HG03342 (cell line): ENCODE results near the gene PLCB1.

Experiments used
- ATAC-seq: cut with Tn5 transposase; IDR thresholded peaks from one replicate; pipeline ENCODE4 v1.9.1; 2021; ENCODE audit warnings: mild to moderate bottlenecking, moderate library complexity; ENCODE audit not compliant: unreplicated experiment

Gene PLCB1

DNA sequence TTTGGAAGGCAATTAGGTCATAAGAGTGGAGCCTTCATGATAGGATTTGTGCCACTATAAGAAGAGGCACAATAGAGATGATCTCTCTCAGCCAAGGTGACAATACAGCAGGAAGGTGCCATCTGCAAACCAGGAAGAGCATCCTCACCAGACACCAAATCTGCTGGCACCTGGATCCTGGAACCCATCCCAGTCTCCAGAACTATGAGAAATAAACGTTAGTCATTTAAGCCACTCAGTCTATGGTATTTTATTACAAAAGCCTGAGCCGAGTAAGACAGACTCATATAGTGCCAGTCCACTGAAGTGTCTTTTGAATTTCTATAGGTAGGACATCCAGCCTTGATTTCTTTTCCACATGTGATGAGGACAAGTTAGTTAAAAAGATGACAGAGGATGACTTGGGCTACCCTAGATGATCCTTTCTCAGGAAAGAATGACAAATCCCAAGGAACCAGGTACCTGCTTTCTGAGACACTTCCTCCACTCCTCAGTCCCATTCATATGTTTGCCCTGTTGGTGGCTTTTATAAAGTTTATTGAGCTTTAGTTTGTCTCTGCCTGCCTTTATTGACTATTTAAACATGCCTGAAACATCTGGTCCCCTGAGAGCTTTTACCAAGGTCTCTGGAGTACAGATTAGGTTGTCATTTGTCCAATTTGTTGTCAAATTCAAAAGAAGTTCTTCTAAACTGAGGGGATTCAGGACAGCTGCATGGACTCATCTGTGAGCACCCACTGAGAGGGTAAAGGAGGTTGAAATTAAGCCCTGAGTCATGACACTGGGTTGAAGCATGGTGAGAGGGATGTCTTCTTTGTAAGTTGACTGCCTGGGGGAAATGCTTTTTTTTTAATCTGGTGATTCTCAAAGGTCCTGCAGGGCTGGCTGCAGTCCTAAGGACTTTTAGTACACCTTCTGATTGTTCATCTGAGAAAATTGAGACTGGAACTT lies 771.9 kb downstream of the PLCB1 start:
- no peak for ATAC-seq

DNA sequence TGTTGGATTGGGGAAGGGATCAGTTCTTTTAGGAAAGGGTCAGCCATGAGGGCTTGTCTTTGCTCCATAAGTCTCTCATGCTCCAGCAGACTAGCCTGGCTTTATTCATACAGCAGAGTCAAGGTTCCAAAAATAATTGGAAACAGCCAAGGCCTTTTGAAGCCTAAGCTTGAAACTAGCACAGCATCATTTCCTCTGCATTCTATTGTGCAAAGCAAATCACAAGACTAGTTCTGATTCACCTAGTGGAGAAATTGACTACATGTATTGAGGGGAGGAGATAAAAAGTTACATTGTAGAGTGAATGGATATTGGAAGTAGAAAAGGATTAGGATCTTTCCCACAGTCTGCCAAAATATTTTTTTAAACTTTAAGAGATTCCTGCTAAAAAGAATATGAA lies 777.5 kb downstream of the PLCB1 start:
- no peak for ATAC-seq

DNA sequence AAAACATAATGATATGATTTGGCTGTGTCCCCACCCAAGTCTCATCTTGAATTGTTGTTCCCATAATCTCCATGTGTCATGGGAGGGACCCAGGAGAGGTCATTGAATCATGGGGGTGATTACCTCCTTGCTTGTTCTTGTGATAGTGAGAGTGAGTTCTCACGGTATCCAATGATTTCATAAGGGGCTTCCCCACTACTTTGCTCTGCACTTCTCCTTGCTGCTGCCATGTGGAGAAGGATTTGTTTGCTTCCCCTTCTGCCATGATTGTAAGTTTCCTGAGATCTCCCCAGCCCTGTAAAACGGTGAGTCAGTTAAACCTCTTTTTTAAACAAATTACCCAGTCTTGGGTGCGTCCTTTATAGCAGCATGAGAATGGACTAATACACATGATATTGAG lies 780.0 kb downstream of the PLCB1 start:
- ATAC-seq: no peak

DNA sequence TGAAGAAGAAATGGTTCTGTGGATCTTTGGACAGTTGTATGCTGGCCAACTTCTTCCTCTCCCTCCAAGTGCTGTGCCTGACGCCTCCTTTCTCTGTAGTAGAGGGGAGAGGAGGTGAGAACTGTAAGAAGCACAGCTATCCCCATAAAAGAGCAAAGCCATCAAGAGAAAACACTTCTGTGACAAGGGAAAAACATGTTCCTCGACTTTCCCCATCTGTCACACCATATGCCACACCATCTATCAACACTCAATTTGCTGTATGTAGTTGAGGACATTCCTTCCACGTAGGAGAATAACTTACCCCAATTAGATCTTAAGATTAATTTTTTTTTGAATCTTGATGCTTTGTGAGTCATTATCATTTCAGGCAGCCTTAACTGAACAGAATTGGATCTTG lies 780.7 kb downstream of the PLCB1 start:
- no peak for ATAC-seq

DNA sequence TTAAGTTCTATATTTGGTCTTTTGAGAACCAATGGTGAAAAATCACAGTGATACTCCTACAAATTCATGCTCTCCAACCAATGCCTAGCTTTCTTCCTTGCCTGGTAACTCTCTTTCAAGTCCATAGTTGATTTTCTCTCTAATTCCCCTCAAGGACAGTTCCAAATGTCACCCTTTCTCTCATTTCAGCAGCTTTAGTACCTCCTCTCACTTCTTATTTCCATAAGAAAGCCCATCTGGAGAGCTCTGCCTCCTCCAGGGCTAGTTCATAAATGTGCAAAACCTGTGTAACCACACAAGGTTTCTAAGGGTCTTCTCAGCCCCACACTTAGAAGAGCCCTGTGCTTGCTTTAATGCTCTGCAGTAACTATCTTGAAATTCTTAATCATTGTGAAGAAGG lies 781.4 kb downstream of the PLCB1 start:
- no peak for ATAC-seq

DNA sequence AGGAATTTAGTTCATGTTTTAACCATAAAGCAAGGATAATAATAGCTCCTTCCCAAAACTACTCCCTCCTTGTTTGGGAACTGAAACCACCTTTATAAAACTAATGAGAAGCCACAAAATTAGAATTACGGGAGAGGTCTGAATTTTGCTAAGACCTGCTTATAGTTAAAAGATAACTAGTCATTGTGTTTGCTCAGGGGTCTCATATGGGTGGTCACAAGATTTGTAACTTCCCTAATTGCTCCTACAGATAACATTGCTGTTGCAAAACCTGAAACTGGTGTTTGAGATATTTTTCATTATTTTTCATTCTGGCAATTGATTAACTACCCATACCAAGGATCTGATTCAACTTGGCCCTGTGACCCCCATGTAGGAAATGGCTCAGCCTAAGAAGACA lies 782.4 kb downstream of the PLCB1 start:
- no peak for ATAC-seq

DNA sequence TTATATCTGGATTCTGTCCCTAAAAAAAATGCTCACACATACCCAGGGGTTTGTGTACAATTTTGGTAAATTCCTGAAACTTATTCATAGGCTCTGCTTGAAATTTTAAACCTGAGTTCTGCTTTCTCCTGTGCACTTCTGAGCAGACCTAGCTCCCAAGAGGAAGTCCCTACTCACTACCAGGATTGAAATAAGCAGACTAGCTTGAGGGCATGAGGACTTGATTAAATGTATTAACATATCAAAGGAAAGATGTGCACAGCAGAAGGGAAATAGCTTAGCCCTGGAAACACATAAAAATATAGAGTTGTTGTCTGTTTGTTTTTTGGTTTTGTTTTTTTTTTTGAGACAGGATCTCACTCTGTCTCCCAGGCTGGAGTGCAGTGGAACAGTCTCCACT lies 785.0 kb downstream of the PLCB1 start:
- no peak for ATAC-seq

DNA sequence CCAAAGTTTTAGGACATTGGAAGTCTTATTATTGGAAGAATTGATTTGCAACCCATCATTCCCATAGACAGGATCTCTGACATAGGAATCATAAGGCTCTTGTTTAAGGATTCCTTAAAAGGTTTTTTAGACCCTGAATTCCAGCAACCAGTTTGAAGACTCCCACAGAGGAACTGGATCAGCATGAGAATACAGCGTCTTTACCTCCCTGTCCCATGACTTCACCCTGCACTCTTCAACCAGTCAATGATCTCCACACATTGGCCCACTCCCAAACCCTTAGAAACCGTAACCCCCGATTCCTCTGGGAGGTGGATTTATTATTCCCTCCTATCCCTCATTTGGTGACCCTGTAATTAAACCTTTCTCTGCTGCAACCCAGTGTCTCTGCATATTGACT lies 786.1 kb downstream of the PLCB1 start:
- no peak for ATAC-seq

DNA sequence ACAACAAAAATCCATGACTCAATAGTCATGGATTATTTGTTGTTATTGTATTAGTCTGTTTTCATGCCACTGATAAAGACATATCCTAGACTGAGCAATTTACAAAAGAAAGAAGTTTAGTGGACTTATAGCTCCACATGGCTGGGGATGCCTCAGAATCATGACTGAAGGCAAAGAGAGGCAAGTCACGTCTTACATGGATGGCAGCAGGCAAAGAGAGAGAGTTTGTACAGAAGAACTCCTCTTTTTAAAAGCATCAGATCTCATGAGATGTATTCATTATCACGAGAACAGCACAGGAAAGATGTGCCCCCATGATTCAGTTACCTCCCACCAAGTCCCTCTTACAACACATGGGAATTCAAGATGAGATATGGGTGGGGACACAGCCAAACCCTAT lies 792.5 kb downstream of the PLCB1 start:
- ATAC-seq: no peak

DNA sequence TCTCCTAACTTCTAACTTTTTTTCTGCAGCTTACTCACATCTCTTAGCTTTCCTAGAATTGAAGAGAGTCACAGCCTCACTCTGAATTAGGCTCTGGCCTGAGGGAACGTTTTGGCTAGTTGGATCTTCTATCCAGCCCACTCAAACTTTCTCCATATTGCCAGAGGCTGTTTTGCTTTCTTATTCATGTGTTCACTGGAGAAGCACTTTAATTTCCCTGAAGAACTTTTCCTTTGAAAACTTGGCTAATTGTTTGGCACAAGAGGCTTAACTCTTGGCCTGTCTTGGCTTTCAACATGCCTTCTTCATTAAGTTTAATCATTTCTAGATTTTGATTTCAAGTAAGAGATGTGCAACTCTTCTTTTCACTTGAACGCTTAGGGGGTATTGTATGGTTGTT lies 798.7 kb downstream of the PLCB1 start:
- no peak for ATAC-seq

DNA sequence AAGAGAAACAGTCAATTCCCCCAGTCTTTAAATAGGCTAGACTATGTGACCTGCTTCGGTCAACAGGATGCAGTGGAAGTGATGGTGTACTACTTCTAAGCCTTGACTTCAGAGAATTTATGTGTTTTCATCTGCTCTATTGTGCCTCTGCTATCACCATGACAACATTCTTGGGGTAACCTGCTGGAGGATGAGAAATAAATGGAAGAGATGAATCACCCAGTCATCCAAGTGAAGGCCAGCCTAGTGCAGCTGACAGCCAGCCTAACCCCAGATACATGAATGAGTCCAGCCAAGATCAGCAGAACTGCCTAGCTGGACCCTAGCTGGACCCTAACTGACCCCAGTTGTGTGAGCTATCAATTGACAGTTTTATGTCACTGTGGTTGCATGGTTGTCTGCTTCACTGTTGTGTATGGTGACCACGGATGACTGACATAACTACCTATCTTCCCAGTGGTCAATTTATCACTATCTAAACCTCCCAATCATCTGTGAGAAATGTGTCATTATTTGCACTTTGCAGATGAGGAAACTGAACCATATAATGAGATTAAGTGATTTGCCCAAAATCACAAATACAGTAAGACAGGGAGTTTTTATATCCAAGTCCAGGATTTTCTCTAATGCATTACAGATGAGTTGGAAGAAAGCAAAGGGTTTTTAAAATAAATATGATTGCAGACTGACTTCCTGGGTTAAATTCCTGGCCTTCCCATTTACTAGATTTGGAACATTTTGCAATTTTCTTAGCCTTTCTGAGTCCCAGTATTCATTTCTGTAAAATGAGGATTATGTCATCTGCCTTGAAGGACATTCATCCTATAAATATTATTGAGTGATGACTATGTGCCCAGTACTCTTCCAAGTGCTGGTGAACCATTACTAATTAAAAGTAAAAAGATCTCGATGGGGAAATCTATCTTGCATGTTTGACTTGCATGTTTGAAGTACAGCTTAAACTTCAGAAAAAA lies 800.4 kb downstream of the PLCB1 start:
- ATAC-seq: no peak

DNA sequence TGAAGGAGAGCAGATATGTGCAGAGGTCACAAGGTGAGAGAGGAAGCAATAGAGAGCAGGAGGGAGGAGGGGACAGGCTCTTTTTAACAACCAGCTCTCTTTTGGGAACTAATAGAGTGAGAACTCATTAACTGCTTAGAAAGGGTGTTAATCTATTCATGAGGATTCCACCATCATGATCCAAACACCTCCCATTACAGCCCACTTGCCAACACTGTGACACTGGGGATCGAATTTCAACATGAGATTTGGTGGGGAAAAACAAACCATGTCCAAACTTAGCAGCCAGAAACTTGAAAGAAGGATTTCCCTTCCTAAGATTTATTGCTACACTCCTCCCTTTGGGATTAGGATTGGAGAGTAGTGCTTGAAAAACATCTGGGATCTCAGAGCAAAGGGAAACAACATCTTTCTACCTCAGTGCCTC lies 801.3 kb downstream of the PLCB1 start:
- no peak for ATAC-seq

DNA sequence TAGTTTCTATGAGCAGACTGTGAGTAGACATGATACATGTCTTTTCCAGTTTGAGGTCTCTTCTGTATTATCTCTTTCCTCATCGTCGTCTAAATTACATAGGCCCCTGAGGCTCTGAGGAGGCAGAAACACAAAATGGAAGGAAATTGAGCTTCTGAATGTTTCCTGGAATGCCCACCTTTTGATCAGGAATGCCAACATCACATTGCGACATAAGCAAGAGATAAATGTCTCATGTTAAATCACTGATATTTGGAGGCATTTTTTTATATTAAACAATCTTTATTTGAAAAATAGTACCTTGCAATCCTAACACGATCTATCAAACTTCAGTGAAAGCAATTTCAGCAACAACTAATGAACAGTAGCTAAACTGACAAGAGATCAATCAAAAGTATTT lies 802.3 kb downstream of the PLCB1 start:
- ATAC-seq: no peak
